ENCODE data around the gene RMND1.
"Not testable (repeated sequence)": the region's sequence is repeated elsewhere in the genome, so short reads cannot be mapped to it uniquely, and the experiment has no call there.

RMND1 gene

GRCh38 chr6:151381722-151382121 is 70.2 kb downstream of the RMND1 start:
- no peak for DNase-seq

- DNase-seq: no peak
Observed at GRCh38 chr6:151380848-151381205, 71.1 kb downstream of the RMND1 start.

- no peak for DNase-seq
Observed at GRCh38 chr6:151379933-151380847, 71.7 kb downstream of the RMND1 start.

- no peak for DNase-seq
Observed at GRCh38 chr6:151377095-151377494, 74.8 kb downstream of the RMND1 start.

GRCh38 chr6:151376440-151376839 is 75.5 kb downstream of the RMND1 start:
- DNase-seq: no peak

- no peak for DNase-seq
Observed at GRCh38 chr6:151375833-151376232, 76.1 kb downstream of the RMND1 start.

- DNase-seq: no peak
Observed at GRCh38 chr6:151374036-151374683, 77.8 kb downstream of the RMND1 start.

GRCh38 chr6:151372164-151372563 is 79.8 kb downstream of the RMND1 start:
- DNase-seq: no peak

- no peak for DNase-seq
Observed at GRCh38 chr6:151370509-151371078, 81.3 kb downstream of the RMND1 start.

GRCh38 chr6:151365233-151365632 is 86.7 kb downstream of the RMND1 start:
- no peak for DNase-seq

GRCh38 chr6:151359486-151359885 is 92.4 kb downstream of the RMND1 start:
- DNase-seq: no peak

- no peak for DNase-seq
Observed at GRCh38 chr6:151358475-151358874, 93.5 kb downstream of the RMND1 start.

- DNase-seq: no peak
Observed at GRCh38 chr6:151357758-151358436, 94.0 kb downstream of the RMND1 start.

- DNase-seq: not testable (repeated sequence)
Observed at GRCh38 chr6:151356983-151357382, 94.9 kb downstream of the RMND1 start.

Measured in cerebellar nuclear complex (tissue), 1 donor.